ENCODE data around the gene RPS6KA1. TPM values are rescaled to one million over a fixed set of nuclear protein-coding genes. Genes with fewer than 3 reads are reported as not detected.

The RPS6KA1 gene
- total RNA-seq, 2 experiments from 2014 or later = 72.2 to 91.0 TPM

GRCh38 chr1:26574018-26574417 is 44.5 kb downstream of the RPS6KA1 start:
- Histone ChIP-seq H3K79me2 (ENCODE audit: insufficient read depth, low read depth, low read length) (no peaks in the 10 kb centered on the region), H3K9me2 (ENCODE audit: insufficient read depth, low read length) (no peaks in the 10 kb centered on the region), H3K4me1 (ENCODE audit: insufficient read depth, low read length, poor library complexity, severe bottlenecking) (peaks cover 7% of the 10 kb centered on the region), H3K4me2 (ENCODE audit: low read length) (no peak overlapping the region), H4K20me1 (ENCODE audit: insufficient read depth, low read length) (no peaks in the 10 kb centered on the region), H3K27ac (ENCODE audit: low read depth, low read length, poor library complexity, severe bottlenecking) (no peak overlapping the region), H3K36me3 (ENCODE audit: insufficient read depth, low read length) (peaks cover 61% of the 10 kb centered on the region), H3K4me3 (ENCODE audit: low read depth, low read length, poor library complexity, severe bottlenecking) (no peak overlapping the region), H2AFZ (ENCODE audit: low read length) (no peak overlapping the region), H3K9me3 (ENCODE audit: low read length) (no peaks in the 10 kb centered on the region)
- CTCF ChIA-PET (ENCODE audit: unreplicated experiment) = no interaction called here
- no peak for DNase-seq (ENCODE audit: low spot score)
- TF ChIP-seq CTCF (conservative IDR thresholded peaks at IDR 0.05; ENCODE audit: low read length) = no peak
- no peak for TF ChIP-seq EZH2phosphoT487 (IDR thresholded peaks at IDR 0.05; ENCODE audit: borderline replicate concordance, low read depth, low read length)
- POLR2A ChIA-PET = no interaction called here
- intact Hi-C loops (cut with micrococcal nuclease; ENCODE audit: unreplicated experiment) = no loop called here
- no TSS peak for BruUV-seq (replicated peaks)

- no peaks in the 10 kb centered on the region for H4K20me1 ChIP-seq (ENCODE audit: insufficient read depth, low read length)
- H2AFZ ChIP-seq (ENCODE audit: low read length) = no peak overlapping the region
- DNase-seq (ENCODE audit: low spot score) = no peak
- H3K79me2 ChIP-seq (ENCODE audit: insufficient read depth, low read depth, low read length) = no peaks in the 10 kb centered on the region
- intact Hi-C loops (cut with micrococcal nuclease; ENCODE audit: unreplicated experiment) = no loop called here
- no TSS peak for BruUV-seq (replicated peaks)
- no peak overlapping the region for H3K4me3 ChIP-seq (ENCODE audit: low read depth, low read length, poor library complexity, severe bottlenecking)
- CTCF ChIA-PET (ENCODE audit: unreplicated experiment) = no interaction called here
- H3K27ac ChIP-seq (ENCODE audit: low read depth, low read length, poor library complexity, severe bottlenecking) = no peak overlapping the region
- no peak overlapping the region for H3K4me2 ChIP-seq (ENCODE audit: low read length)
- no peaks in the 10 kb centered on the region for H3K9me2 ChIP-seq (ENCODE audit: insufficient read depth, low read length)
- H3K9me3 ChIP-seq (ENCODE audit: low read length) = no peaks in the 10 kb centered on the region
- POLR2A ChIA-PET = no interaction called here
- peaks cover 53% of the 10 kb centered on the region for H3K36me3 ChIP-seq (ENCODE audit: insufficient read depth, low read length)
- no peak for TF ChIP-seq EZH2phosphoT487 (IDR thresholded peaks at IDR 0.05; ENCODE audit: borderline replicate concordance, low read depth, low read length)
- peaks cover 7% of the 10 kb centered on the region for H3K4me1 ChIP-seq (ENCODE audit: insufficient read depth, low read length, poor library complexity, severe bottlenecking)
Measured at GRCh38 chr1:26574719-26575251, 45.2 kb downstream of the RPS6KA1 start.

- Histone ChIP-seq H3K9me2 (ENCODE audit: insufficient read depth, low read length) (no peaks in the 10 kb centered on the region), H3K9me3 (ENCODE audit: low read length) (no peaks in the 10 kb centered on the region), H3K36me3 (ENCODE audit: insufficient read depth, low read length) (peaks cover 48% of the 10 kb centered on the region), H4K20me1 (ENCODE audit: insufficient read depth, low read length) (no peaks in the 10 kb centered on the region), H3K4me2 (ENCODE audit: low read length) (no peak overlapping the region), H3K4me3 (ENCODE audit: low read depth, low read length, poor library complexity, severe bottlenecking) (no peak overlapping the region), H3K79me2 (ENCODE audit: insufficient read depth, low read depth, low read length) (no peaks in the 10 kb centered on the region), H2AFZ (ENCODE audit: low read length) (no peak overlapping the region), H3K4me1 (ENCODE audit: insufficient read depth, low read length, poor library complexity, severe bottlenecking) (peaks cover 7% of the 10 kb centered on the region), H3K27ac (ENCODE audit: low read depth, low read length, poor library complexity, severe bottlenecking) (no peak overlapping the region)
- CTCF ChIA-PET (ENCODE audit: unreplicated experiment) = no interaction called here
- intact Hi-C loops (cut with micrococcal nuclease; ENCODE audit: unreplicated experiment) = no loop called here
- no TSS peak for BruUV-seq (replicated peaks)
- DNase-seq (ENCODE audit: low spot score) = no peak
- no peak for TF ChIP-seq EZH2phosphoT487 (IDR thresholded peaks at IDR 0.05; ENCODE audit: borderline replicate concordance, low read depth, low read length)
- TF ChIP-seq CTCF (conservative IDR thresholded peaks at IDR 0.05; ENCODE audit: low read length) = no peak
- POLR2A ChIA-PET = no interaction called here
Measured at GRCh38 chr1:26575348-26575747, 45.8 kb downstream of the RPS6KA1 start.
